Astrocyte of the spinal cord (primary cell): Measurements from ENCODE around the gene ZBED5.

Experiments
- DNase-seq: peaks from one replicate; pipeline ENCODE4 v3.0.0; 2011; ENCODE audit warnings: low read depth, low spot score
- H3K4me3 ChIP-seq: 2 replicates; pipeline ENCODE4 v1.5.1; 2011; ENCODE audit warnings: low read depth, mild to moderate bottlenecking, low read length, moderate library complexity
- in situ Hi-C: cut with HindIII; loops from 2 replicates; pipeline ENCODE4 v1.10.0; 2017; ENCODE audit warnings: low sequenced_read_pairs
- TF ChIP-seq, protein P1 (sequence below): IDR thresholded peaks from 2 replicates; pipeline ENCODE4 v1.5.1; 2012; ENCODE audit warnings: low read depth, mild to moderate bottlenecking, low read length, inconsistent platforms

ZBED5 gene

DNA sequence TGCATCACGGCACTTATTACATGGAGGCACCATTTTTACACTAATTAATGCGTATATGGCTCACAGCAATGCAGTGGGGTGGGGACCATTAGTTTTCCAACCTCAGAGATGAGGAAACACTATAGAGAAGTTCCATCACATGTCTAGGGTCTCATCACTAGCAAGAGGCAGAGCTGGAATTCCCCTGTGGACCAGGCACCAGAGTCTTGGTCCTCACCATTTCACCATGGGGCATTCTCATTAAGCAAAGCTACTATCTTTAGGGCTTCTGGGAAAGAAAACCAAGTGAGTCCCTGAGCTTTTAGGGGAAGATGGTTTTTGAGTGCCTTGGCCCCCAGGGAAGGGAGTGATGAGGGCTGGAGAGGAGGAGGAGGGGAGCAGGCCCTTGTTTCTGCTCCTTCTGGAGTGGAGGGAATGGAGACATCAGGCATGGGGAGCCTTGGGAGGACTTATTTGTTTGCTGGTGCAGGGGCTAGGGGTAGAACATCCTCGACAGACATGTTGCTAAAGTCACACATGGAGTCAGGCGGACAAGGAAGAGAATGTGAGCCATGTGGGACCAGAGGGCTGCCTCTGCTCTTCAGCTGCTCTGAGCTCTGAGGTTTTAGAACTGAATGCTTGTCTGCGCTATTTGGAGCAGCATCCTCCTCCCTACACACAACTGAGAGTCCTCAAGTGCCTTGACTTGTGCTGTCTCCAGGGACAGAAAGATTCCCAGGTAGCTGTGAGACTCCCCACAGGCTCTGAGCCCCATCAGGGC, 40.3 kb upstream of the ZBED5 start:
- in situ Hi-C loops, result no loop called here
- H3K4me3 ChIP-seq, result no peak overlapping the region
- TF ChIP-seq, protein P1, sequence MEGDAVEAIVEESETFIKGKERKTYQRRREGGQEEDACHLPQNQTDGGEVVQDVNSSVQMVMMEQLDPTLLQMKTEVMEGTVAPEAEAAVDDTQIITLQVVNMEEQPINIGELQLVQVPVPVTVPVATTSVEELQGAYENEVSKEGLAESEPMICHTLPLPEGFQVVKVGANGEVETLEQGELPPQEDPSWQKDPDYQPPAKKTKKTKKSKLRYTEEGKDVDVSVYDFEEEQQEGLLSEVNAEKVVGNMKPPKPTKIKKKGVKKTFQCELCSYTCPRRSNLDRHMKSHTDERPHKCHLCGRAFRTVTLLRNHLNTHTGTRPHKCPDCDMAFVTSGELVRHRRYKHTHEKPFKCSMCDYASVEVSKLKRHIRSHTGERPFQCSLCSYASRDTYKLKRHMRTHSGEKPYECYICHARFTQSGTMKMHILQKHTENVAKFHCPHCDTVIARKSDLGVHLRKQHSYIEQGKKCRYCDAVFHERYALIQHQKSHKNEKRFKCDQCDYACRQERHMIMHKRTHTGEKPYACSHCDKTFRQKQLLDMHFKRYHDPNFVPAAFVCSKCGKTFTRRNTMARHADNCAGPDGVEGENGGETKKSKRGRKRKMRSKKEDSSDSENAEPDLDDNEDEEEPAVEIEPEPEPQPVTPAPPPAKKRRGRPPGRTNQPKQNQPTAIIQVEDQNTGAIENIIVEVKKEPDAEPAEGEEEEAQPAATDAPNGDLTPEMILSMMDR, result no peak
- DNase-seq, result no peak

DNA sequence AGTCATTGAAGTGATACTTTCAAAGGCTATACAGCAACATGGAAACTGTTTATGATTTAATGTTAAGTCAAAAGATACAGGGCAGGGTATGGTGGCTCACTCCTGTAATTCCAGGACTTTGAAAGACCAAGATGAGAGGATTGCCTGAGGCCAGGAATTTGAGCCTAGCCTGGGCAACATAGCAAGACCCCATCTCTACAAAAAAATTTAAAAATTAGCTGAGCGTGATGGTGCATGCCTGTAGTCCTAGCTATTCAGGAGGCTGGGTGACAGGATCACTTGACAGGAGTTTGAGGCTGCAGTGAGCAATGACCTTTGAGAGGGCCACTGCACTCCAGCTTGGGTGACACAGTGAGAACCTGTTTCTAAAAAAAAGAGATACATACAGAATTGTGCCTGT, 39.3 kb upstream of the ZBED5 start:
- H3K4me3 ChIP-seq, result no peak overlapping the region
- TF ChIP-seq, protein P1, result no peak
- in situ Hi-C loops, result no loop called here
- no peak for DNase-seq

DNA sequence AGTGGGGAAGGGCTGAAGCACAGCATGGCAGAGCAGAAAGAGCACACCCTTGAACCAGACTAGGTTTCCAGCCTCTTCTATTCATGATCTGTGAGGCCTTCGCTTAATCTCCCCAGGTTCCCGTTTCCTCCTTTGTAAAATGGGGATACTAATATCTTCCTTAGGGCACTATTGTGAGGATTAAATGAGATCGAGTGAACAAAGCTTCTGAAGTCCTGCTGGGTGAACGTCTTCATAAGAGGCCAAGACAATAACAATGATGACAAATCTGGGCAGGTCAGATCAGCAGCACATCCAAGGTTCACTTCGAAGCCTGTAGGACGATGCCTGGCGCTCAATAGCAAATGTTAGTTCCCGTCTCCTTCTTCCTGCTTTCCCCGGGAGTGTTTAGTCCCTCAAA, 38.6 kb upstream of the ZBED5 start:
- H3K4me3 ChIP-seq, result no peak overlapping the region
- in situ Hi-C loops, result no loop called here
- TF ChIP-seq, protein P1, result no peak
- no peak for DNase-seq

DNA sequence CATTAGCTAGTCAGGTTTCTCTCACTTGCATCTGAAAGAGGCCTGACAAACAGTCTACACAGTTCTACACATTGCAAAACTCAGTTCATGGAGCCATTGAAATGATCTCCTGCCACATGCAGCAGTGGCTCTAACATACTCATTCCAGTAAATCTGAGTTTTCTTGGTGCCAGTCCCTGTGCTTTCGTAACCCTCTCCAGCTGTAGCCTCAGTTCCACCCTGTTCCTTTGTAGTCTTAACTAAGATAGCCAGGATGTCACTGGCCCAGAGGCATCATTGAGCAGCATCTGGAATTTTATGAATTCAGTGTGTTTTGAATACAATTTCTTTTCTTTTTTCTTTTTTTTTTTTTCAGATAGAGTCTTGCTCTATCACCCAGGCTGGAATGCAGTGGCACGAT, 37.4 kb upstream of the ZBED5 start:
- in situ Hi-C loops, result no loop called here
- no peak for DNase-seq

DNA sequence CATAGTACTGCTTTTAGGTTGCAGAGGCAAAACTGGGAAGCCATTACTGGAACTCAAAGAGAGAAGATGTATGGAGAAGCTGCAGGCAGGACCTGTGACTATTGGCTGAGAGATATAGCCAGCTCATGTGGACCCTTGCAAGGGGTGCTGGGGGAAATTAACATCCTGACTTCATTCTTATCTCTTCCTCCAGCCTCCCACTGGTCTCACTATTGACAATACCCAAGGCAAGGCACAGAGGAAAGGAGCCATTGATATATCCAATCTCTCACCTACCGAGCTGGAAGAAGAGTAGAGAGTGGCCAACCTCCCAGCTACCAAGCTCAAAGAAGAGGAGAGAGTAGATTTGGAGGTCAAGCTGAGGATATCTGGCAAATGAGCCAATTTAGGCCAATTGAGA, 36.8 kb upstream of the ZBED5 start:
- in situ Hi-C loops, result no loop called here

More for the DNA sequence above, 37.4 kb upstream of the ZBED5 start:
- TF ChIP-seq, protein P1, result no peak
- H3K4me3 ChIP-seq, result no peak overlapping the region

DNA sequence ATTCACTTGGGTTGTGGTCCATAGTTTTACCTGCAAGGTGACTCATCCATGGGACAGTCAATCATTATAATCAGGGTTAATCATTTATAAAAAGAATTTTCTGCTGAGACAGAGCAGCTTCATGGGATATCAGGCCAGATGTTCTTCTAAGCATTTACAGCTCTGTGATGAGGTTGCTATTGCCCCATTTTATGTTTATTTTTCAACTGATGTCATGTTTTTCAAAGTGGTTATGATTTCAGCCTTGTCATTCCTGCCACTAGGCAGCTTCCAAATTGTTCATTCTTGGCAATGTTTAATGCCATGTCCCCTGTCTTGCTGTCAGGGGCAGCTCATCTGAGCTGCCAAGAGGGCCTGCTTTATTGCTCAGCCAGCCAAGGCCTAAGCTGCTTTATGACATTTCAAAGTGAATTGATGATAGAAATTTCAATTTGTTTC, 35.9 kb upstream of the ZBED5 start:
- DNase-seq, result peak; percentile 62
- no peak overlapping the region for H3K4me3 ChIP-seq
- TF ChIP-seq, protein P1, result peak; percentile 18
- in situ Hi-C loops, result no loop called here

More for the DNA sequence above, 36.8 kb upstream of the ZBED5 start:
- TF ChIP-seq, protein P1, result no peak
- no peak for DNase-seq
- no peak overlapping the region for H3K4me3 ChIP-seq

DNA sequence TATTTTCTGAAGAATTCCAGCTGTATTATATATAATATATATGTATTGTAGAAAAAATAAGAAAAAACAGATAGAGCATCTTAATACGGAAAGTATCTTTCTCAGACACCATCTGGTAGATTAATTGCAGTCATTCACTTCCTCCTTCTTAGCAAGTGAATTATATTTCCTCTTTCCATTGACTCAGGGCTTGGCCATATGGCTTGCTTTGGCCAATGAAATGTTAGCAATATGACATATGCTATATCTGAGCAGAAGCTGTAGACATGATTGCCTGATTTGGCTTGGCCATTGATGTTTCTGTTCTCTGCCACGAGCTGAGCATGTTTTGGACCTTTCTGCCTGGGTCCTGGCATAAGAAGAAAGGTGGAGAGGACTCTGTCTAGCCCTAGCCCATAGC, 34.4 kb upstream of the ZBED5 start:
- H3K4me3 ChIP-seq, result no peak overlapping the region
- in situ Hi-C loops, result no loop called here
- TF ChIP-seq, protein P1, result no peak
- no peak for DNase-seq
